ENCODE results near the gene HEATR9. TPM values are rescaled to one million over a fixed set of nuclear protein-coding genes. Genes with fewer than 3 reads are reported as not detected.

Gene HEATR9
- total and polyA plus RNA-seq, 2 donors (not counting 3 experiments of a cell fraction or from before 2014, with no cell fraction given) = not detected

DNA sequence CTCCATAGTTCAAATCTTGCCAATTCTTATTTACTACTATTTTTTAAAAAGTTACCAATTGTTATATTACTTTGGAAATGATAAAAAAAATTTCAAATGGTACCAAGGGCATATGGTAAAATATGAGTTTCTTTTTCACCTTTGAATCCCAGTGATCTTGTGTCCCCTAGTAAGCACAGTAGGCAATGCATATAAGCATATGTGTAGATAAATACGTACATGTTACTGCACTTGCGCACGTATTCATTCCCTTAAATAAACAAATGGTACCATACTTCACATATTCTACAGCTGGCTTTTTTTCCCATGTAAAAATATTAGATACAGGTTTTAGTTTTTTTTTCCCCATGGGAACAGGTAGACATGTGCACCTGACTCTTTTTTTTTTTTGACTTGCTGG lies 27.6 kb downstream of the HEATR9 start:
- DNase-seq (ENCODE audit: low read depth, low spot score) = no peak
- Histone ChIP-seq H3K27me3 (ENCODE audit: control insufficient read depth in 2 of 2, insufficient read depth in 2 of 2, low read length in 2 of 2) (no peaks in the 10 kb centered on the region), H3K9me3 (replicated peaks; ENCODE audit: control insufficient read depth, insufficient read depth, low read length) (no peaks in the 10 kb centered on the region), H3K9me1 (replicated peaks; ENCODE audit: control insufficient read depth, extremely low read depth, insufficient read depth, low read length) (no peaks in the 10 kb centered on the region), H3K79me2 (ENCODE audit: control insufficient read depth, insufficient read depth, low read length) (peaks cover 5% of the 10 kb centered on the region), H4K20me1 (replicated peaks; ENCODE audit: control insufficient read depth, extremely low read depth, insufficient read depth, low read length) (no peaks in the 10 kb centered on the region), H3K36me3 (ENCODE audit: control insufficient read depth in 2 of 2, extremely low read depth in 1 of 2, insufficient read depth in 2 of 2, low read length in 2 of 2) (peaks cover 37 to 47% of the 10 kb centered on the region in 2 experiments), H3K27ac (ENCODE audit: insufficient read depth, low read depth, low read length) (no peak overlapping the region), H3K4me3 (replicated peaks in 1 of 3; ENCODE audit: insufficient read depth in 1 of 3, low read depth in 1 of 3, low read length in 3 of 3) (no peak overlapping the region), H3K4me1 (ENCODE audit: control insufficient read depth, extremely low read depth, insufficient read depth, low read length) (no peaks in the 10 kb centered on the region), H2AFZ (ENCODE audit: low read depth, low read length) (no peak overlapping the region), H3K4me2 (ENCODE audit: insufficient read depth, low read length) (no peak overlapping the region), H3K9ac (replicated peaks; ENCODE audit: extremely low read depth, insufficient read depth, low read length) (no peak overlapping the region)
- dilution Hi-C loops (cut with MboI; ENCODE audit: extremely low pct_ligation_motif_present, low sequenced_read_pairs) = no loop called here
- no peak for FAIRE-seq
- ChIA-PET CTCF (interaction anchor here (0.9 to 1.7 kb wide), 4 partner anchors 9 to 77 kb away, joined by 3 to 4 read pairs (median 4); no protein-coding TSS in a partner anchor), POLR2A (interaction anchor here (0.7 kb wide), 1 partner anchor 14 kb away, joined by 3 read pairs; no protein-coding TSS in a partner anchor)
- intact Hi-C loops (cut with micrococcal nuclease) = loop anchor here (10.0 kb wide), 2 partner anchors 104 to 234 kb away; partner anchors contain the start of gene LYZL6
- BruUV-seq (replicated peaks) = no TSS peak
- TF ChIP-seq GATA2 (IDR thresholded peaks at IDR 0.05; ENCODE audit: insufficient read depth, insufficient read length, low read depth, low read length) = no peak
- no peak for TF ChIP-seq MYC (IDR thresholded peaks at IDR 0.05; ENCODE audit: low read depth, low read length)
- TF ChIP-seq, protein P1, sequence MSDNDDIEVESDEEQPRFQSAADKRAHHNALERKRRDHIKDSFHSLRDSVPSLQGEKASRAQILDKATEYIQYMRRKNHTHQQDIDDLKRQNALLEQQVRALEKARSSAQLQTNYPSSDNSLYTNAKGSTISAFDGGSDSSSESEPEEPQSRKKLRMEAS (IDR thresholded peaks at IDR 0.05; ENCODE audit: insufficient read depth, insufficient read length) = no peak
- TF ChIP-seq, protein P2, sequence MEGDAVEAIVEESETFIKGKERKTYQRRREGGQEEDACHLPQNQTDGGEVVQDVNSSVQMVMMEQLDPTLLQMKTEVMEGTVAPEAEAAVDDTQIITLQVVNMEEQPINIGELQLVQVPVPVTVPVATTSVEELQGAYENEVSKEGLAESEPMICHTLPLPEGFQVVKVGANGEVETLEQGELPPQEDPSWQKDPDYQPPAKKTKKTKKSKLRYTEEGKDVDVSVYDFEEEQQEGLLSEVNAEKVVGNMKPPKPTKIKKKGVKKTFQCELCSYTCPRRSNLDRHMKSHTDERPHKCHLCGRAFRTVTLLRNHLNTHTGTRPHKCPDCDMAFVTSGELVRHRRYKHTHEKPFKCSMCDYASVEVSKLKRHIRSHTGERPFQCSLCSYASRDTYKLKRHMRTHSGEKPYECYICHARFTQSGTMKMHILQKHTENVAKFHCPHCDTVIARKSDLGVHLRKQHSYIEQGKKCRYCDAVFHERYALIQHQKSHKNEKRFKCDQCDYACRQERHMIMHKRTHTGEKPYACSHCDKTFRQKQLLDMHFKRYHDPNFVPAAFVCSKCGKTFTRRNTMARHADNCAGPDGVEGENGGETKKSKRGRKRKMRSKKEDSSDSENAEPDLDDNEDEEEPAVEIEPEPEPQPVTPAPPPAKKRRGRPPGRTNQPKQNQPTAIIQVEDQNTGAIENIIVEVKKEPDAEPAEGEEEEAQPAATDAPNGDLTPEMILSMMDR (IDR thresholded peaks at IDR 0.05; ENCODE audit: extremely low read depth in 1 of 2, insufficient read depth in 1 of 2, low read depth in 1 of 2, low read length in 2 of 2) = no peak
- no peak for TF ChIP-seq POLR2AphosphoS5 (IDR thresholded peaks at IDR 0.05; ENCODE audit: insufficient read depth, low read depth, low read length)
- TF ChIP-seq EZH2 (IDR thresholded peaks at IDR 0.05; ENCODE audit: borderline replicate concordance, low read depth, low read length, severe bottlenecking) = no peak
- no peak for TF ChIP-seq FOS (IDR thresholded peaks at IDR 0.05; ENCODE audit: borderline replicate concordance, insufficient read depth, low read length)
- no peak for TF ChIP-seq POLR2A (IDR thresholded peaks at IDR 0.05; ENCODE audit: low read depth, low read length)

Data from endothelial cell of umbilical vein (primary cell).